Kidney glomerular epithelial cell (primary cell): Measurements from ENCODE around the gene TRAPPC12.
"Not testable (repeated sequence)": the region's sequence is repeated elsewhere in the genome, so short reads cannot be mapped to it uniquely, and the experiment has no call there.

Experiments
- DNase-seq: peaks from one replicate; lab custom pipeline; 2025; lab: John Stamatoyannopoulos, UW

Gene TRAPPC12

DNA sequence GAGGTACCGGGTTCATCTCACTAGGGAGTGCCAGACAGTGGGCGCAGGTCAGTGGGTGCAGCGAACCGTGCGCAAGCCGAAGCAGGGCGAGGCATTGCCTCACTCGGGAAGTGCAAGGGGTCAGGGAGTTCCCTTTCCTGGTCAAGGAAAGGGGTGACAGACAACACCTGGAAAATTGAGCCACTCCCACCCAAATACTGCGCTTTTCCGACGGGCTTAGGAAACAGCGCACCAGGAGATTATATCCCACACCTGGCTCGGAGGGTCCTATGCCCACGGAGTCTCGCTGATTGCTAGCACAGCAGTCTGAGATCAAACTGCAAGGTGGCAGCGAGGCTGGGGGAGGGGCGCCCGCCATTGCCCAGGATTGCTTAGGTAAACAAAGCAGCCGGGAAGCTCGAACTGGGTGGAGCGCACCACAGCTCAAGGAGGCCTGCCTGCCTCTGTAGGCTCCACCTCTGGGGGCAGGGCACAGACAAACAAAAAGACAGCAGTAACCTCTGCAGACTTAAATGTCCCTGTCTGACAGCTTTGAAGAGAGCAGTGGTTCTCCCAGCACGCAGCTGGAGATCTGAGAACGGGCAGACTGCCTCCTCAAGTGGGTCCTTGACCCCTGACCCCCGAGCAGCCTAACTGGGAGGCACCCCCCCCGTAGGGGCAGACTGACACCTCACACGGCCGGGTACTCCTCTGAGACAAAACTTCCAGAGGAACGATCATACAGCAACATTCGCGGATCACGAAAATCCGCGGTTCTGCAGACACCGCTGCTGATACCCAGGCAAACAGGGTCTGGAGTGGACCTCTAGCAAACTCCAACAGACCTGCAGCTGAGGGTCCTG is 9.9 kb upstream of the TRAPPC12 start:
- DNase-seq, result not testable (repeated sequence)

- no peak for DNase-seq
These were observed 2.7 kb upstream of the TRAPPC12 start for GRCh38 chr2:3376821-3377220.

- DNase-seq, result peak; percentile 57
These were observed 2.2 kb upstream of the TRAPPC12 start for GRCh38 chr2:3377279-3377611.

- DNase-seq, result peak; percentile 95
These were observed 1.7 kb upstream of the TRAPPC12 start, which contains the start of gene EIPR1 for GRCh38 chr2:3377612-3378432. Gene EIPR1 (minus strand): TSS chr2:3377818. CDS start chr2:3377689, 129 bp downstream.

DNA sequence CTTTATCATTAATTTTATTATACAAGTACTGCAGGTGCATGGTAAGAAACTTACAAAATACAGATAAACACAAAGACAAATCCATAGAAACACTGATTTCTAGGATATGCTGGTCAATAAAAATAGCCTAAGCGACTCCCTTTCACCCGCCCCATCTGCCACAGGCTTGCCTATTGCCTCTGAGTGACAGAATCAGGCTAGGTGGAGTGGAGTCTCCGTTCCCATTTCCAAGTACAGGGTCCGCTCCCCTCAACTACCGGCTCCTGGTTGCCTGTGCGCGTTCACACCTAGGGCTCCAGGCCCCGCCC is 201 bp upstream of the TRAPPC12 start:
- no peak for DNase-seq

DNA sequence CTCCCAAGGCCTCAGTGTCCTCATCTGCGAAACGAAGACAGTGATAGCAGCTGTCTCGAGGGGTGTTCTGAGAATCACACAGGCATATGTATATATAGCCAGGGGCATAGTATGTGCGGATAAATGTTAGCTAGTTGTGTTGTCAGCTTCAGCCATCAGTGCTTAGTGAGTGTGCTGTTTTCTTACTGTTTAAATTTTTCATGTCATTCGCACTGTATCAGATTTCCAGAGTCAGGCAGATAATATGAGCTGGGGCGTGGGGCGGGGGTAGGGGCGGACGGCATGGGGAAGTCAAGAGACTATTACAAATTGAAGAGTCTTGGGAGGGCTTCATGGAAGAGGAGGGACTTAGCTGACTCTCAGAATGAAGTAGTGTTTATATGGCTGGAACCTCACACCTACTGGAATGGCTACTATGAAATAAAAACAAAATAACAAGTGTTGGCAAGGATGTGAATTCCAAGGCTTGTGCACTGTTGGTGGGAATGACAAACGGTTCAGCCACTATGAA is 7.0 kb downstream of the TRAPPC12 start:
- no peak for DNase-seq

- DNase-seq, result no peak
These were observed 7.5 kb downstream of the TRAPPC12 start for GRCh38 chr2:3387011-3387410.

DNA sequence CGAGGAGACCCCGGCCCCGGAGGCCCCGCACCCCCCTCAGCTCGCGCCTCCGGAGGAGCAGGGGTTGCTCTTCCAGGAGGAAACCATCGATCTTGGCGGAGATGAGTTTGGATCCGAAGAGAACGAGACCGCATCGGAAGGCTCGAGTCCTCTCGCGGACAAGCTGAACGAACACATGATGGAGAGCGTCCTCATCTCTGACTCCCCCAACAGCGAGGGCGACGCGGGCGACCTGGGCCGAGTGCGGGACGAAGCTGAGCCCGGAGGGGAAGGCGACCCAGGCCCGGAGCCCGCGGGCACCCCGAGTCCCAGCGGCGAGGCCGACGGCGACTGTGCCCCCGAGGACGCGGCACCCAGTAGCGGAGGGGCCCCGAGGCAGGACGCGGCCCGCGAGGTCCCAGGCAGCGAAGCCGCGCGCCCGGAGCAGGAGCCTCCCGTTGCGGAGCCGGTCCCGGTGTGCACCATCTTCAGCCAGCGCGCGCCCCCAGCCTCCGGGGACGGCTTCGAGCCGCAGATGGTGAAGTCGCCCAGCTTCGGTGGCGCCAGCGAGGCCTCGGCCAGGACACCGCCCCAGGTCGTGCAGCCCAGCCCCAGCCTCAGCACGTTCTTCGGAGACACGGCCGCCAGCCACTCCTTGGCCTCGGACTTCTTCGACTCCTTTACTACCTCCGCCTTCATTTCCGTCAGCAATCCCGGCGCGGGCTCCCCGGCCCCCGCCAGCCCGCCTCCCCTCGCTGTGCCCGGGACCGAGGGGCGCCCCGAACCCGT is 8.3 kb downstream of the TRAPPC12 start:
- no peak for DNase-seq

DNA sequence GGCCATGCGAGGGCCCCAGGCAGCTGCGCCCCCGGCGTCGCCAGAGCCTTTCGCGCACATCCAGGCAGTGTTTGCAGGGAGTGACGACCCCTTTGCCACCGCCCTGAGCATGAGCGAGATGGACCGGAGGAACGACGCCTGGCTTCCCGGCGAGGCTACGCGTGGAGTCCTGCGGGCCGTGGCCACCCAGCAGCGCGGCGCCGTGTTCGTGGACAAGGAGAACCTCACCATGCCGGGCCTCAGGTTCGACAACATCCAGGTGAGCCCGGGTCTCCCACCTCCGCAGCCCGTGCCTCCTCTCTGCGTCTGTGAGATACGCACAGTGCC is 8.9 kb downstream of the TRAPPC12 start:
- no peak for DNase-seq

GRCh38 chr2:3389193-3389592 is 9.7 kb downstream of the TRAPPC12 start:
- no peak for DNase-seq

GRCh38 chr2:3390041-3390440 is 10.5 kb downstream of the TRAPPC12 start:
- no peak for DNase-seq

GRCh38 chr2:3392216-3392615 is 12.7 kb downstream of the TRAPPC12 start:
- no peak for DNase-seq

DNA sequence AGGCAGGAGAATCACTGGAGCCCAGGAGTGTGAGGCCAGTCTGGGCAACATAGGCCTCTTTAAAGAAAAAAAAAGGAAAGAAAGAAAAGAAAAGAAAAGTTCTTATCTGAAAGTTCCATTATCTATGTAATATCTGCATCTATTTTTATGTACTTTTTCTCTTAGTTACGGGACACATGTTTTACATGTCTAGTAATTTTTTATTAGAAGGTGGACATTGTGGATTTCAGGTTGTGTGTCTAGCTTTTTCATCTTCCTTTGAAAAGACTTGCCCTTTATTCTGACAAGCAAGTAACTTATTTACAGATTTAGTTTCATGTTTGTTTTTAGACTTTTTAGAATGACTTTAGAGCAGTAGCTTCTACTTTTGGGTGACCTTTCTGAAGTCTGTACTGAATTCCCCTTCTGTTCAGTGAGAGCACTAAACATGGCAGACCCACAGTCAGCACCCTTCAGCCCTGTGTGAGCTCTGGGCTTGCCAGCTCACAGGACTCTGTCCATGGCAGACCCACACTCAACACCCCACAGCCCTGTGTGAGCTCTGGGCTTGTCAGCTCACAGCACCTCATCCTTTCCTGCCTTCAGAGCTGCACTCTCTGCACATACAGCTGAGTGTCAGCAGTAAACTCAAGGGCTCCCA is 17.5 kb downstream of the TRAPPC12 start:
- DNase-seq, result no peak

DNA sequence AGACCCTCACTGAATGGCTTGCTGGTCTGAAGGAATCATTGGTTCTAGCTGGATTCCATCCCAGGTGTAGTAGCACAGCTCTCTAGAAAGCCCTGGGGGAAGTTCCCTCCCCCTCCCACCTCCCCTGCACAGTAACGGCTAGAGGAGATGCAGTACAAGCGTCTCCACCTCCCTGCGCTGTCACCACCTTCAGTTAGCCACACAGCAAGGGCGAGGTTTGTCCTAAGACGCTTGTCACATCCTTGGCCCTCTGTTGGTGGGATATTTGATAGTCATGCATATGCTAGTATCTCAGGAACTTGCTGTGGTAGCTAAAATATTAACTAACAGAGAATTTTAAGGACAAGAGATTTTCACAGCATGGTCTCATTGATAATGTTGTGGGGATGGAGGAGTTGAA is 19.4 kb downstream of the TRAPPC12 start:
- DNase-seq, result no peak

- no peak for DNase-seq
These were observed 19.9 kb downstream of the TRAPPC12 start for GRCh38 chr2:3399381-3399780.

- no peak for DNase-seq
These were observed 20.3 kb downstream of the TRAPPC12 start for GRCh38 chr2:3399829-3400228.

GRCh38 chr2:3403587-3404334 is 24.3 kb downstream of the TRAPPC12 start:
- DNase-seq, result no peak

DNA sequence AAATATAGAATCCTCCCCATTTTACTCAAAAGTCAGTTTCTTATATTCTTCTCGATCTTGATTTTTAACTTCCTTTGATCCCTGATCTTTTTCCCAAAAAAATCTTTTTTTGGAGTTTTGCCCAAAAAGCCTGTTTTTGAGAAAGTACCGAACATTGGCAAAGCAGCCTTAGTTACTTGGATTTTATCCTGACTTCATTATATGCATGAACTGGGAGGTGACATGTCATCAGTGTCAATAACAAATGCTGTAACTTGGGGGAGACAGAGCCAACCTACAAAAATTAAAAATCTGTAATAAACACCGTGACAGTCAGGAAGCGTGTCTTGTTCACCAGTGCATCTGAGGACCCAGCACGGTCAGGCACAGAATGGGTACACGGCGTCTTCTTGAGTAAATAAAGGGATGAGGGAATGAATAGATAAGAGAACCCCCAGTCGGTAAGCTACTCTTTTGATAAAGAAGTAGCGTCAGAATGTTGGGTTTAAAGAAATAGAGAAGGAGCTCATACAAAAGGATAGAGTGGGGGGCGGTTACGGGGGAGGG is 24.9 kb downstream of the TRAPPC12 start:
- DNase-seq, result no peak

GRCh38 chr2:3405307-3405706 is 25.8 kb downstream of the TRAPPC12 start:
- no peak for DNase-seq

- no peak for DNase-seq
These were observed 26.4 kb downstream of the TRAPPC12 start for GRCh38 chr2:3405876-3406275.

- DNase-seq, result no peak
These were observed 27.0 kb downstream of the TRAPPC12 start for GRCh38 chr2:3406501-3406900.
